Mesothelial cell of epicardium (in vitro differentiated cells): ENCODE results near the gene KIAA0825. TPM values are rescaled to one million over a fixed set of nuclear protein-coding genes. Genes with fewer than 3 reads are reported as not detected.

Source experiments
- DNase-seq, 2 experiments: peaks; one replicate each; pipeline ENCODE4 v3.0.0; 2021; ENCODE audit warnings: low spot score in 2 of 2; ENCODE audit not compliant: unreplicated experiment in 2 of 2
- H3K27ac Mint-ChIP-seq: 2 replicates; pipeline ENCODE4 v1.8.0; 2021; ENCODE audit warnings: mixed read lengths
- H3K27me3 Mint-ChIP-seq: 2 replicates; pipeline ENCODE4 v1.8.0; 2021; ENCODE audit warnings: low read depth, mixed read lengths
- H3K36me3 Mint-ChIP-seq: 2 replicates; pipeline ENCODE4 v1.8.0; 2021; ENCODE audit warnings: mixed read lengths
- H3K4me1 Mint-ChIP-seq: 2 replicates; pipeline ENCODE4 v1.8.0; 2021; ENCODE audit warnings: mixed read lengths
- H3K4me3 Mint-ChIP-seq: 2 replicates; pipeline ENCODE4 v1.8.0; 2021; ENCODE audit warnings: mild to moderate bottlenecking, moderate library complexity, mixed read lengths
- H3K9me3 Mint-ChIP-seq: 2 replicates; pipeline ENCODE4 v1.8.0; 2021; ENCODE audit warnings: mixed read lengths
- CTCF ChIP-seq: fragments of 200-600 bp; sonication (generic); IDR thresholded peaks from one replicate; pipeline ENCODE4 v1.5.0; 2021; ENCODE audit warnings: antibody characterized with exemption; ENCODE audit not compliant: unreplicated experiment
- total RNA-seq: library from RNA; stranded (reverse); gene quantifications from 3 replicates; pipeline ENCODE4 v1.2.1, GENCODE V29; 2021

Gene KIAA0825
- total RNA-seq, 1 donor from 2014 or later = 5.4 TPM

GRCh38 chr5:94218374-94218773, 400.0 kb downstream of the KIAA0825 start:
- TF ChIP-seq CTCF = no peak
- H3K4me1 Mint-ChIP-seq = peaks cover 2% of the 10 kb centered on the region
- H3K9me3 Mint-ChIP-seq = no peaks in the 10 kb centered on the region
- no peaks in the 10 kb centered on the region for H3K36me3 Mint-ChIP-seq
- no peak overlapping the region for H3K27ac Mint-ChIP-seq
- H3K4me3 Mint-ChIP-seq = no peak overlapping the region
- DNase-seq = no peak
- no peaks in the 10 kb centered on the region for H3K27me3 Mint-ChIP-seq

GRCh38 chr5:94217745-94218144, 400.7 kb downstream of the KIAA0825 start:
- H3K27ac Mint-ChIP-seq = no peak overlapping the region
- no peaks in the 10 kb centered on the region for H3K27me3 Mint-ChIP-seq

GRCh38 chr5:94217216-94217615, 401.2 kb downstream of the KIAA0825 start:
- no peak for DNase-seq
- TF ChIP-seq CTCF = no peak
- peaks cover 2% of the 10 kb centered on the region for H3K4me1 Mint-ChIP-seq
- H3K4me3 Mint-ChIP-seq = no peak overlapping the region
- H3K9me3 Mint-ChIP-seq = no peaks in the 10 kb centered on the region
- no peaks in the 10 kb centered on the region for H3K27me3 Mint-ChIP-seq
- H3K27ac Mint-ChIP-seq = no peak overlapping the region
- no peaks in the 10 kb centered on the region for H3K36me3 Mint-ChIP-seq

More at GRCh38 chr5:94217745-94218144, 400.7 kb downstream of the KIAA0825 start:
- no peak for DNase-seq
- no peaks in the 10 kb centered on the region for H3K9me3 Mint-ChIP-seq
- peaks cover 2% of the 10 kb centered on the region for H3K4me1 Mint-ChIP-seq
- no peaks in the 10 kb centered on the region for H3K36me3 Mint-ChIP-seq
- H3K4me3 Mint-ChIP-seq = no peak overlapping the region
- no peak for TF ChIP-seq CTCF

- Mint-ChIP-seq H3K4me1 (no peaks in the 10 kb centered on the region), H3K9me3 (no peaks in the 10 kb centered on the region), H3K27me3 (no peaks in the 10 kb centered on the region), H3K36me3 (no peaks in the 10 kb centered on the region), H3K4me3 (no peak overlapping the region), H3K27ac (no peak overlapping the region)
- no peak for DNase-seq
- TF ChIP-seq CTCF = no peak
These were observed 405.9 kb downstream of the KIAA0825 start for GRCh38 chr5:94212476-94212875.

GRCh38 chr5:94209774-94210355, 408.5 kb downstream of the KIAA0825 start:
- no peaks in the 10 kb centered on the region for H3K27me3 Mint-ChIP-seq
- H3K9me3 Mint-ChIP-seq = no peaks in the 10 kb centered on the region
- no peak overlapping the region for H3K4me3 Mint-ChIP-seq
- DNase-seq = no peak
- no peak overlapping the region for H3K27ac Mint-ChIP-seq
- no peaks in the 10 kb centered on the region for H3K4me1 Mint-ChIP-seq
- no peak for TF ChIP-seq CTCF
- no peaks in the 10 kb centered on the region for H3K36me3 Mint-ChIP-seq

GRCh38 chr5:94209272-94209671, 409.1 kb downstream of the KIAA0825 start:
- no peak for DNase-seq
- Mint-ChIP-seq H3K36me3 (no peaks in the 10 kb centered on the region), H3K27ac (no peak overlapping the region), H3K9me3 (no peaks in the 10 kb centered on the region), H3K27me3 (no peaks in the 10 kb centered on the region), H3K4me1 (no peaks in the 10 kb centered on the region), H3K4me3 (no peak overlapping the region)
- TF ChIP-seq CTCF = no peak
